HepG2 (cell line): ENCODE measurements around the gene LENEP. TPM values are rescaled to one million over a fixed set of nuclear protein-coding genes. Genes with fewer than 3 reads are reported as not detected.
A peak's percentile ranks its signal among the peaks of the same experiment; 100 is the strongest.

Source experiments
- ATAC-seq: fragments of 200-7000 bp; cut with Tn5 transposase; 3 replicates; pipeline ENCODE4 v1.9.1; 2020; ENCODE audit warnings: mild to moderate bottlenecking, moderate library complexity
- BruUV-seq: library from RNA; stranded (reverse); fragments of 400-500 nt; replicated peaks from 2 replicates; lab custom pipeline; 2021; lab: Mats Ljungman, UMichigan
- CTCF ChIA-PET: fragments of 300-600 bp; formaldehyde crosslinking; extraction: SDS; loops from one replicate; lab custom pipeline; 2021; ENCODE audit warnings: low total read pairs, inconsistent platforms, low intra/inter-chr PET ratio; lab: Yijun Ruan, JAX
- POLR2A ChIA-PET: fragments of 350-600 bp; sonication (Branson Sonifier 250); formaldehyde crosslinking; loops from one replicate; lab custom pipeline; 2020; ENCODE audit warnings: antibody characterized with exemption, inconsistent platforms; lab: Yijun Ruan, JAX
- DNase-seq: peaks from one replicate; pipeline ENCODE4 v3.0.0-alpha.2; 2015; ENCODE audit warnings: low spot score
- FAIRE-seq: peaks from 3 replicates; lab custom pipeline; 2011; peaks lifted over from hg19 to GRCh38; lab: Jason Lieb, UNC
- H2AFZ ChIP-seq: one replicate; pipeline ENCODE4 v1.6.1; 2011; ENCODE audit warnings: low read length, inconsistent platforms
- H3K27ac ChIP-seq: fragments of 300-600 bp; 3 replicates; pipeline ENCODE4 v1.8.0; 2011; ENCODE audit warnings: mixed run types, mild to moderate bottlenecking, mixed read lengths, low read length, inconsistent platforms; ENCODE audit not compliant: insufficient read depth; ENCODE audit errors: extremely low read length
- H3K27me3 ChIP-seq, 2 experiments: fragments of 200-600 bp in 1 of 2; 2 replicates in 1 of 2; 3 replicates in 1 of 2; pipeline versions ENCODE4 v1.6.0 to v1.8.0; 2011; ENCODE audit warnings: low read length in 2 of 2, mild to moderate bottlenecking in 2 of 2, moderate library complexity in 2 of 2, inconsistent platforms in 1 of 2; ENCODE audit not compliant: insufficient read depth in 2 of 2, control insufficient read depth in 1 of 2
- H3K36me3 ChIP-seq, 2 experiments: fragments of 200-600 bp in 1 of 2; replicated peaks in 1 of 2; 2 replicates in 1 of 2; 3 replicates in 1 of 2; pipeline versions ENCODE4 v1.5.1 to v1.8.0; 2011; ENCODE audit warnings: low read length in 2 of 2, inconsistent platforms in 1 of 2; ENCODE audit not compliant: insufficient read depth in 2 of 2, control insufficient read depth in 1 of 2
- H3K4me1 ChIP-seq: 2 replicates; pipeline ENCODE4 v1.5.1; 2012; ENCODE audit warnings: low read length, inconsistent platforms; ENCODE audit not compliant: insufficient read depth
- H3K4me2 ChIP-seq: 2 replicates; pipeline ENCODE4 v1.6.0; 2011; ENCODE audit warnings: low read depth, low read length, inconsistent platforms
- H3K4me3 ChIP-seq, 3 experiments: fragments of 200-600 bp in 1 of 3; sonication (generic), shearing (Covaris generic) in 1 of 3; replicated peaks in 1 of 3; 2 replicates each; pipeline ENCODE4 v1.5.1; 2011 to 2016; ENCODE audit warnings: low read length in 3 of 3, inconsistent platforms in 2 of 3, low read depth in 2 of 3, mild to moderate bottlenecking in 2 of 3, control low read depth in 1 of 3, mixed read lengths in 1 of 3; ENCODE audit not compliant: insufficient read depth in 1 of 3
- H3K79me2 ChIP-seq: one replicate; pipeline ENCODE4 v1.6.1; 2011; ENCODE audit warnings: low read length, inconsistent platforms; ENCODE audit not compliant: insufficient read depth
- H3K9ac ChIP-seq: 2 replicates; pipeline ENCODE4 v1.6.0; 2011; ENCODE audit warnings: mild to moderate bottlenecking, low read depth, low read length, inconsistent platforms; ENCODE audit not compliant: insufficient read depth
- H3K9me3 ChIP-seq: 2 replicates; pipeline ENCODE4 v1.5.1; 2012; ENCODE audit warnings: mild to moderate bottlenecking, low read length
- H4K20me1 ChIP-seq: 2 replicates; pipeline ENCODE4 v1.6.0; 2011; ENCODE audit warnings: inconsistent platforms, mild to moderate bottlenecking, low read length, moderate library complexity; ENCODE audit not compliant: insufficient read depth
- AGO2 ChIP-seq: fragments of 200-400 bp; formaldehyde crosslinking; optimal IDR thresholded peaks from 2 replicates; pipeline ENCODE3; 2017; ENCODE audit warnings: mild to moderate bottlenecking, low read depth, low read length, moderate library complexity
- CBX2 ChIP-seq, 2 experiments: fragments of 200-600 bp in 1 of 2; sonication (generic); formaldehyde crosslinking in 1 of 2; IDR thresholded peaks; 2 replicates each; pipeline versions ENCODE4 v1.7.0 to v1.8.1; 2018 to 2022; ENCODE audit warnings: low read depth in 2 of 2, low read length in 1 of 2, mild to moderate bottlenecking in 1 of 2, missing genetic modification reagents in 1 of 2
- GABPB1 ChIP-seq: IDR thresholded peaks from 2 replicates; pipeline ENCODE4 v1.6.1; 2016; ENCODE audit warnings: mild to moderate bottlenecking, missing genetic modification reagents, moderate library complexity, missing compliant biosample characterization
- MEIS2 ChIP-seq: sonication (generic); formaldehyde crosslinking; IDR thresholded peaks from 2 replicates; pipeline ENCODE4 v1.9.0; 2021; ENCODE audit warnings: mild to moderate bottlenecking, missing genetic modification reagents
- MTA1 ChIP-seq: sonication (generic); formaldehyde crosslinking; IDR thresholded peaks from 2 replicates; pipeline ENCODE4 v1.4.0; 2020; ENCODE audit warnings: missing genetic modification reagents, mild to moderate bottlenecking, borderline replicate concordance
- PCBP2 ChIP-seq: fragments of 200-400 bp; formaldehyde crosslinking; optimal IDR thresholded peaks from 2 replicates; pipeline ENCODE3; 2018; ENCODE audit warnings: low read length, low read depth; ENCODE audit not compliant: poor library complexity, severe bottlenecking
- RARA ChIP-seq: IDR thresholded peaks from 2 replicates; pipeline ENCODE4 v1.6.1; 2016; ENCODE audit warnings: missing genetic modification reagents, missing compliant biosample characterization
- ZNF362 ChIP-seq: sonication (generic); formaldehyde crosslinking; IDR thresholded peaks from 2 replicates; pipeline ENCODE4 v1.4.0; 2020; ENCODE audit warnings: missing genetic modification reagents, mild to moderate bottlenecking, borderline replicate concordance
- ZNF562 ChIP-seq: sonication (generic); formaldehyde crosslinking; IDR thresholded peaks from 2 replicates; pipeline ENCODE4 v1.8.0; 2022; ENCODE audit warnings: missing genetic modification reagents, borderline replicate concordance
- ZNF841 ChIP-seq: sonication (generic); formaldehyde crosslinking; IDR thresholded peaks from 2 replicates; pipeline ENCODE4 v1.8.1; 2023; ENCODE audit warnings: missing genetic modification reagents, borderline replicate concordance
- WGBS: methylation state at CpG from one replicate; pipeline ENCODE4 v1.1.6; 2017; ENCODE audit warnings: low lambda C conversion rate; 5-methylcytosine and 5-hydroxymethylcytosine counted together
- in situ Hi-C: cut with HindIII; loops from 2 replicates; pipeline ENCODE4 v1.10.0; 2017; ENCODE audit warnings: low pct_unique_long_range_greater_than_20kb; ENCODE audit not compliant: extremely low pct_ligation_motif_present
- intact Hi-C: fragments of 100-400 bp; cut with micrococcal nuclease; formaldehyde crosslinking; loops from one replicate; pipeline ENCODE4 v1.10.0; 2022; ENCODE audit not compliant: unreplicated experiment
- polyA plus RNA-seq, 8 experiments: library from polyadenylated mRNA; depleted of rRNA in 3 of 8; stranded (reverse) in 7 of 8; unstranded in 1 of 8; fragments of >200 nt; fragmentation: Illumina TruSeq in 4 of 8; extraction: Trizol in 4 of 8; gene quantifications; 2 replicates each; pipeline versions ENCODE4 v1.2.1 to v1.2.3, GENCODE V29; 2011 to 2016; ENCODE audit warnings: low read depth in 4 of 8, missing spikeins in 1 of 8, mixed read lengths in 1 of 8; ENCODE audit not compliant: insufficient read depth in 1 of 8
- total RNA-seq, 5 experiments: library from RNA; depleted of rRNA; stranded (reverse); fragments of >200 nt; fragmentation: Illumina TruSeq; extraction: Trizol; gene quantifications; 2 replicates each; pipeline ENCODE4 v1.2.3, GENCODE V29; 2016; ENCODE audit warnings: low read depth in 1 of 5
- TF ChIP-seq, protein P1 (sequence below): sonication (generic); formaldehyde crosslinking; IDR thresholded peaks from 2 replicates; pipeline ENCODE4 v1.4.0; 2020; ENCODE audit warnings: missing genetic modification reagents

The LENEP gene
- total and polyA plus RNA-seq, 2 of the 13 experiments (the other 11 are each of a cell fraction or from before 2014, with no cell fraction given), result 0.29 TPM; not detected in 1

- Histone ChIP-seq H3K4me3 (peak overlapping the region in 1 of 3 experiments; percentile 75; a peak in 2 of 6 replicates), H3K9ac (peak overlapping the region; percentile 63; the same call in 1 of the 2 replicates), H3K4me1 (peaks cover 77% of the 10 kb centered on the region), H3K79me2 (peaks cover 41% of the 10 kb centered on the region), H3K4me2 (peak overlapping the region; percentile 100), H3K27me3 (no peaks in the 10 kb centered on the region), H2AFZ (no peak overlapping the region), H4K20me1 (no peaks in the 10 kb centered on the region), H3K9me3 (no peaks in the 10 kb centered on the region), H3K36me3 (peaks cover 21 to 49% of the 10 kb centered on the region in 2 experiments), H3K27ac (peak overlapping the region; percentile 38)
- DNase-seq (no peak), ATAC-seq (no peak), FAIRE-seq (no peak)
- 91% methylated on average over 3 of the region's 3 CpGs for WGBS
- CTCF ChIA-PET, result no interaction called here
- intact Hi-C loops (no loop called here), in situ Hi-C loops (no loop called here)
- POLR2A ChIA-PET, result no interaction called here
- TF ChIP-seq AGO2 (peak; percentile 19), MTA1 (CRISPR knock-in tag) (no peak)
- no TSS peak for BruUV-seq
Observed at GRCh38 chr1:154968731-154969130, 24.7 kb upstream of the LENEP start.

- POLR2A ChIA-PET, result interaction anchor here (2.1 to 5.6 kb wide), 2 partner anchors 15 to 48 kb away, joined by 9 to 78 read pairs; partner anchors contain the start of gene FLAD1
- CTCF ChIA-PET, result no interaction called here
- FAIRE-seq, result no peak
Observed at GRCh38 chr1:154969246-154969645, 24.1 kb upstream of the LENEP start.

More at GRCh38 chr1:154969246-154969645, 24.1 kb upstream of the LENEP start:
- no TSS peak for BruUV-seq
- DNase-seq (no peak), ATAC-seq (no peak)
- in situ Hi-C loops (no loop called here), intact Hi-C loops (no loop called here)
- Histone ChIP-seq H3K27me3 (no peaks in the 10 kb centered on the region), H3K79me2 (peaks cover 41% of the 10 kb centered on the region), H2AFZ (no peak overlapping the region), H3K4me2 (peak overlapping the region; percentile 100), H3K4me1 (peaks cover 72% of the 10 kb centered on the region), H4K20me1 (no peaks in the 10 kb centered on the region), H3K9me3 (no peaks in the 10 kb centered on the region), H3K36me3 (peaks cover 21 to 45% of the 10 kb centered on the region in 2 experiments; a peak in 4 of 5 replicates), H3K9ac (peak overlapping the region; percentile 63; the same call in 1 of the 2 replicates), H3K27ac (peak overlapping the region; percentile 38), H3K4me3 (peak overlapping the region; percentile 51 to 75 (median 59))
- TF ChIP-seq, protein P1, sequence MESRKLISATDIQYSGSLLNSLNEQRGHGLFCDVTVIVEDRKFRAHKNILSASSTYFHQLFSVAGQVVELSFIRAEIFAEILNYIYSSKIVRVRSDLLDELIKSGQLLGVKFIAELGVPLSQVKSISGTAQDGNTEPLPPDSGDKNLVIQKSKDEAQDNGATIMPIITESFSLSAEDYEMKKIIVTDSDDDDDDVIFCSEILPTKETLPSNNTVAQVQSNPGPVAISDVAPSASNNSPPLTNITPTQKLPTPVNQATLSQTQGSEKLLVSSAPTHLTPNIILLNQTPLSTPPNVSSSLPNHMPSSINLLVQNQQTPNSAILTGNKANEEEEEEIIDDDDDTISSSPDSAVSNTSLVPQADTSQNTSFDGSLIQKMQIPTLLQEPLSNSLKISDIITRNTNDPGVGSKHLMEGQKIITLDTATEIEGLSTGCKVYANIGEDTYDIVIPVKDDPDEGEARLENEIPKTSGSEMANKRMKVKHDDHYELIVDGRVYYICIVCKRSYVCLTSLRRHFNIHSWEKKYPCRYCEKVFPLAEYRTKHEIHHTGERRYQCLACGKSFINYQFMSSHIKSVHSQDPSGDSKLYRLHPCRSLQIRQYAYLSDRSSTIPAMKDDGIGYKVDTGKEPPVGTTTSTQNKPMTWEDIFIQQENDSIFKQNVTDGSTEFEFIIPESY (CRISPR knock-in tag), result no peak
- TF ChIP-seq ZNF562 (no peak), GABPB1 (CRISPR knock-in tag) (no peak), ZNF841 (CRISPR knock-in tag) (no peak), RARA (CRISPR knock-in tag) (no peak), PCBP2 (no peak), CBX2 (IDR thresholded peaks at IDR 0.05; ENCODE audit: low read depth, low read length) (no peak), CBX2 (CRISPR knock-in tag; IDR thresholded peaks at IDR 0.05; ENCODE audit: low read depth) (no peak), ZNF362 (no peak), MEIS2 (CRISPR knock-in tag) (no peak)
- WGBS, result 58% methylated on average over 5 of the region's 5 CpGs
